SU-DHL-6 (cell line): Measurements from ENCODE around the gene ESR1.

ENCODE experiments used
- H2AFZ ChIP-seq: fragments of 200-600 bp; sonication (generic); 2 replicates; pipeline ENCODE4 v1.6.1; 2014; ENCODE audit warnings: low read depth, mild to moderate bottlenecking, moderate library complexity, mixed read lengths, antibody characterized with exemption, low read length; ENCODE audit not compliant: severe bottlenecking
- H3F3A ChIP-seq: fragments of 200-600 bp; shearing (Covaris generic); 2 replicates; pipeline ENCODE4 v1.6.0; 2016; ENCODE audit warnings: antibody characterized with exemption, mild to moderate bottlenecking; ENCODE audit not compliant: insufficient read depth
- H3K27ac ChIP-seq: fragments of 200-600 bp; sonication (generic); 2 replicates; pipeline ENCODE4 v1.5.1; 2016; ENCODE audit warnings: low read depth, mild to moderate bottlenecking, low read length, moderate library complexity, mixed read lengths
- H3K27me3 ChIP-seq: fragments of 200-600 bp; sonication (generic), shearing (Covaris generic); 2 replicates; pipeline ENCODE4 v1.6.0; 2014; ENCODE audit warnings: mild to moderate bottlenecking, low read length
- H3K36me3 ChIP-seq: fragments of 200-600 bp; sonication (generic); 2 replicates; pipeline ENCODE4 v1.6.1; 2014; ENCODE audit warnings: mild to moderate bottlenecking, low read length, mixed read lengths
- H3K4me2 ChIP-seq: fragments of 300-600, 200-600 bp; shearing (Covaris generic), sonication (generic); 2 replicates; pipeline ENCODE4 v1.6.0; 2014; ENCODE audit warnings: low read length, low read depth, mild to moderate bottlenecking; ENCODE audit not compliant: poor library complexity, severe bottlenecking
- H3K4me3 ChIP-seq: fragments of 200-600 bp; sonication (generic); 2 replicates; pipeline ENCODE4 v1.5.1; 2014; ENCODE audit warnings: antibody characterized with exemption, low read length, mild to moderate bottlenecking, mixed read lengths; ENCODE audit not compliant: insufficient read depth, poor library complexity, severe bottlenecking
- H3K79me2 ChIP-seq: fragments of 200-600 bp; sonication (generic); 2 replicates; pipeline ENCODE4 v1.6.1; 2014; ENCODE audit warnings: mild to moderate bottlenecking, low read length, moderate library complexity; ENCODE audit not compliant: insufficient read depth
- H3K9ac ChIP-seq: fragments of 200-600 bp; sonication (generic); 2 replicates; pipeline ENCODE4 v1.7.0; 2014; ENCODE audit warnings: mild to moderate bottlenecking, low read length
- H3K9me2 ChIP-seq: fragments of 200-600 bp; sonication (generic); replicated peaks from 2 replicates; pipeline ENCODE4 v1.6.1; 2014; ENCODE audit warnings: low read length; ENCODE audit not compliant: insufficient read depth
- H3K9me3 ChIP-seq: fragments of 200-600 bp; sonication (generic); 2 replicates; pipeline ENCODE4 v1.6.1; 2014; ENCODE audit warnings: low read length, mixed read lengths; ENCODE audit not compliant: insufficient read depth
- H4K20me1 ChIP-seq: fragments of 200-600 bp; sonication (generic); 2 replicates; pipeline ENCODE4 v1.6.1; 2014; ENCODE audit warnings: low read depth, mild to moderate bottlenecking, antibody characterized with exemption, low read length, moderate library complexity, mixed read lengths
- CTCF ChIP-seq: fragments of 200-600 bp; sonication (generic); IDR thresholded peaks from one replicate; pipeline ENCODE4 v1.5.1; 2017; ENCODE audit warnings: antibody characterized with exemption, mild to moderate bottlenecking, low read length, moderate library complexity; ENCODE audit not compliant: insufficient read depth, poor library complexity, severe bottlenecking
- EZH2phosphoT487 ChIP-seq: fragments of 200-600 bp; sonication (generic), shearing (Covaris generic); conservative IDR thresholded peaks from 2 replicates; pipeline ENCODE4 v1.6.1; 2018; ENCODE audit warnings: mild to moderate bottlenecking, antibody characterized with exemption, low read length, moderate library complexity, mixed read lengths

The ESR1 gene

GRCh38 chr6:152087701-152088100 is 280.2 kb downstream of the ESR1 start:
- Histone ChIP-seq H3K9me2 (no peaks in the 10 kb centered on the region), H3K4me2 (no peak overlapping the region), H3F3A (no peaks in the 10 kb centered on the region), H3K9ac (no peak overlapping the region), H4K20me1 (no peaks in the 10 kb centered on the region), H3K9me3 (no peaks in the 10 kb centered on the region), H3K4me3 (no peak overlapping the region), H3K79me2 (no peaks in the 10 kb centered on the region), H3K27me3 (no peaks in the 10 kb centered on the region), H3K27ac (no peak overlapping the region), H2AFZ (no peak overlapping the region), H3K36me3 (no peaks in the 10 kb centered on the region)
- no peak for TF ChIP-seq CTCF
- no peak for TF ChIP-seq EZH2phosphoT487

DNA sequence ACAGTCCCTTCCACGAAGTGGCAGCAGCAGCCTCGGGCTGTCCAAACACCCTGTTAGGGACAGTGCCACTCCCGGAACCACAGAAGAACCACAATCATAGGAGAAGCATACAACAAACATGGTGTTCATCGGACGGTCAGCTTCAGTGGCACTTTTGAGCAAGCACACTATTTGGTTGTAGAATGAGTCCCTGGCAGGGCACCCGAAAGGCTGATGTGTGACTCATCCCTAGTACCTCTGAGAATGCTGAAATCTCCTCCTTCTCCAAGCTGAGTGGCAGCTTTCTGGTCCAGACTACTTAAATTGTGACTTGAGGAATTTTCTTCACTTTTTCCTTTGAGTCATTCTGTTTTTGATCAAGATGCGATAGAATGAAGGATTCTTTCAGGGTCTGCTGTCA is 282.5 kb downstream of the ESR1 start:
- no peak overlapping the region for H3K27ac ChIP-seq

DNA sequence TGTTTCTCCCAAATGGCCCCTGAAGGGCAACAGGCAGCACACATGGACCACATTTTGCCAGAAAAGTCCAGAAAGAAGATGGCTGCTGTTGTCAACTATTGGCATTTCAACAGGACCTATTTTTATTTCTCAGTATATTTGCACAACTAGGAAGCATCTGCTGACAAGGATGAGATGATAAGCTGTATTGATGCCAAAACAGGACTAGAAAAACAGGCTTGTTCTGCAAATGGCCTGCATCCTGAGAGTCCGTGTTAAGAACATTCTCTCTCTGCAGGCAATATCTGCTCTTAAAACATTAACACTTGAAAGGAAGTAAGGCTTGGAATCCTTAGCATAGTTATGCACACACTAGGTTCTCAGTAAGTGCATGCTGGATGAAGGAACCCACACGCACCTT is 283.7 kb downstream of the ESR1 start:
- no peak for TF ChIP-seq EZH2phosphoT487
- TF ChIP-seq CTCF, result no peak

More for the DNA sequence above, 282.5 kb downstream of the ESR1 start:
- no peaks in the 10 kb centered on the region for H3K36me3 ChIP-seq
- no peaks in the 10 kb centered on the region for H3K79me2 ChIP-seq
- H3K9ac ChIP-seq, result no peak overlapping the region
- H3K4me2 ChIP-seq, result no peak overlapping the region
- no peaks in the 10 kb centered on the region for H3K27me3 ChIP-seq
- no peaks in the 10 kb centered on the region for H4K20me1 ChIP-seq
- H3K9me2 ChIP-seq, result no peaks in the 10 kb centered on the region
- no peak overlapping the region for H2AFZ ChIP-seq
- no peak for TF ChIP-seq EZH2phosphoT487
- no peak for TF ChIP-seq CTCF
- no peaks in the 10 kb centered on the region for H3K9me3 ChIP-seq
- H3K4me3 ChIP-seq, result no peak overlapping the region
- H3F3A ChIP-seq, result no peaks in the 10 kb centered on the region

More for the DNA sequence above, 283.7 kb downstream of the ESR1 start:
- no peaks in the 10 kb centered on the region for H3K79me2 ChIP-seq
- no peaks in the 10 kb centered on the region for H4K20me1 ChIP-seq
- H3K27ac ChIP-seq, result no peak overlapping the region
- no peaks in the 10 kb centered on the region for H3K9me2 ChIP-seq
- no peak overlapping the region for H3K9ac ChIP-seq
- H3K4me3 ChIP-seq, result no peak overlapping the region
- no peak overlapping the region for H3K4me2 ChIP-seq
- H2AFZ ChIP-seq, result no peak overlapping the region
- no peaks in the 10 kb centered on the region for H3F3A ChIP-seq
- no peaks in the 10 kb centered on the region for H3K9me3 ChIP-seq
- no peaks in the 10 kb centered on the region for H3K36me3 ChIP-seq
- no peaks in the 10 kb centered on the region for H3K27me3 ChIP-seq
